ENCODE results near the gene LCN15.
A peak's percentile ranks its signal among the peaks of the same experiment; 100 is the strongest.

LCN15 gene

GRCh38 chr9:136725612-136726011 lies 38.7 kb downstream of the LCN15 start:
- ATAC-seq (ENCODE audit: low read depth) (no peak), DNase-seq (ENCODE audit: low spot score in 2 of 2) (no peak)
- peaks cover 19% of the 10 kb centered on the region for H3K36me3 Mint-ChIP-seq
- no peaks in the 10 kb centered on the region for H3K27me3 Mint-ChIP-seq
- no peak overlapping the region for H3K27ac Mint-ChIP-seq
- H3K9me3 Mint-ChIP-seq, result no peaks in the 10 kb centered on the region
- peak overlapping the region; percentile 21 for H3K4me3 Mint-ChIP-seq
- peaks cover 15% of the 10 kb centered on the region for H3K4me1 Mint-ChIP-seq

- H3K36me3 Mint-ChIP-seq, result peaks cover 20% of the 10 kb centered on the region
- H3K9me3 Mint-ChIP-seq, result no peaks in the 10 kb centered on the region
- H3K27me3 Mint-ChIP-seq, result no peaks in the 10 kb centered on the region
- ATAC-seq (ENCODE audit: low read depth) (no peak), DNase-seq (ENCODE audit: low spot score in 2 of 2) (no peak)
- H3K4me3 Mint-ChIP-seq, result no peak overlapping the region
- no peak overlapping the region for H3K27ac Mint-ChIP-seq
- H3K4me1 Mint-ChIP-seq, result peaks cover 17% of the 10 kb centered on the region
Measured at GRCh38 chr9:136724772-136725171, 39.5 kb downstream of the LCN15 start.

DNA sequence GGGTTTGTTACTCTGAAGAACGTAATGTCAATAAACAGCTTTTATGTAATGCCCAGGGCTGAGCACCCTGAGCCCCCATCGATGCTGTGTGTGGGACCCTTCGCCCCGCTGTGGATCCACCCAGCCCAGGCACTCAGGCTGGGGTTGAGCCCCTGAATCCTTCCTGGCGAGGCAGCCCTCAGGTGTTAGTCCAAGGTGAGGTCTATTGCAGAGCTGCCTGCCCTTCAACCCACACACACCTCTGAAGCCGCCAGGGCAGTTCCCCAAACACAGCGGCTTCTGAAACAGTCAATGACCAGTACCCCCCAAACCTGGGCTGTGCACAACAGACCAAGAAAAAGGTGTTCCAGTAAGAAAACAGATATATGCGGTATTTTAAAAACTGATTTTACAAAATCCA lies 40.3 kb downstream of the LCN15 start:
- ATAC-seq (ENCODE audit: low read depth), result no peak
- no peaks in the 10 kb centered on the region for H3K27me3 Mint-ChIP-seq
- DNase-seq (ENCODE audit: low spot score in 2 of 2), result no peak
- no peak overlapping the region for H3K27ac Mint-ChIP-seq
- H3K36me3 Mint-ChIP-seq, result peaks cover 20% of the 10 kb centered on the region
- peaks cover 18% of the 10 kb centered on the region for H3K4me1 Mint-ChIP-seq
- H3K9me3 Mint-ChIP-seq, result no peaks in the 10 kb centered on the region
- H3K4me3 Mint-ChIP-seq, result no peak overlapping the region

DNA sequence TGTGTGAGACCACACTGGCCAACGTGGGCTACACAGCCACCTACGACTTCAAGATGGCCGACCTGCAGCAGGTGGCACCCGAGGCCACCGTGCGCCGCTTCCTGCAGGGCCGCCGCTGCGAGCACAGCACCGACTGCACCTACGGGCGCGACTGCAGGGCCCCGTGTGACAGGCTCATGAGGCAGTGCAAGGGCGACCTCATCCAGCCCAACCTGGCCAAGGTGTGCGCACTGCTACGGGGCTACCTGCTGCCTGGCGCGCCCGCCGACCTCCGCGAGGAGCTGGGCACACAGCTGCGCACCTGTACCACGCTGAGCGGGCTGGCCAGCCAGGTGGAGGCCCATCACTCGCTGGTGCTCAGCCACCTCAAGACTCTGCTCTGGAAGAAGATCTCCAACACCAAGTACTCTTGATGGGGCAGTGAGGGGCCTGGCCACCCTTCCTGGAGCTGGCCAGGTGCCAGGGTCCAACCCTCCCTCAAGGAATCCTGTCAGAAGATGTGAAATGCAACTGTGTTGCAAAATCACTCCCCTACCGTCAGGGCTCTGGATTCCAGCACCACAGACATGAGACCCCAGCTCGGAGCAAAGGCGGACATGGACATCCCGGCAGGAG lies 40.8 kb downstream of the LCN15 start:
- H3K27me3 Mint-ChIP-seq, result no peaks in the 10 kb centered on the region
- no peak overlapping the region for H3K27ac Mint-ChIP-seq
- peaks cover 20% of the 10 kb centered on the region for H3K4me1 Mint-ChIP-seq
- ATAC-seq (ENCODE audit: low read depth), result no peak
- peaks cover 20% of the 10 kb centered on the region for H3K36me3 Mint-ChIP-seq
- no peak overlapping the region for H3K4me3 Mint-ChIP-seq
- H3K9me3 Mint-ChIP-seq, result no peaks in the 10 kb centered on the region
- no peak for DNase-seq (ENCODE audit: low spot score in 2 of 2)

- Mint-ChIP-seq H3K4me1 (peaks cover 22% of the 10 kb centered on the region), H3K27ac (no peak overlapping the region), H3K4me3 (no peak overlapping the region), H3K27me3 (no peaks in the 10 kb centered on the region), H3K9me3 (no peaks in the 10 kb centered on the region), H3K36me3 (peaks cover 20% of the 10 kb centered on the region)
- ATAC-seq (ENCODE audit: low read depth) (no peak), DNase-seq (ENCODE audit: low spot score in 2 of 2) (no peak)
Measured at GRCh38 chr9:136722969-136723356, 41.4 kb downstream of the LCN15 start.

GRCh38 chr9:136722093-136722968 lies 42.0 kb downstream of the LCN15 start:
- ATAC-seq (ENCODE audit: low read depth) (no peak), DNase-seq (ENCODE audit: low spot score in 2 of 2) (no peak)
- Mint-ChIP-seq H3K9me3 (no peaks in the 10 kb centered on the region), H3K27me3 (no peaks in the 10 kb centered on the region), H3K36me3 (peaks cover 20% of the 10 kb centered on the region), H3K4me1 (peaks cover 22% of the 10 kb centered on the region), H3K27ac (no peak overlapping the region), H3K4me3 (no peak overlapping the region)

DNA sequence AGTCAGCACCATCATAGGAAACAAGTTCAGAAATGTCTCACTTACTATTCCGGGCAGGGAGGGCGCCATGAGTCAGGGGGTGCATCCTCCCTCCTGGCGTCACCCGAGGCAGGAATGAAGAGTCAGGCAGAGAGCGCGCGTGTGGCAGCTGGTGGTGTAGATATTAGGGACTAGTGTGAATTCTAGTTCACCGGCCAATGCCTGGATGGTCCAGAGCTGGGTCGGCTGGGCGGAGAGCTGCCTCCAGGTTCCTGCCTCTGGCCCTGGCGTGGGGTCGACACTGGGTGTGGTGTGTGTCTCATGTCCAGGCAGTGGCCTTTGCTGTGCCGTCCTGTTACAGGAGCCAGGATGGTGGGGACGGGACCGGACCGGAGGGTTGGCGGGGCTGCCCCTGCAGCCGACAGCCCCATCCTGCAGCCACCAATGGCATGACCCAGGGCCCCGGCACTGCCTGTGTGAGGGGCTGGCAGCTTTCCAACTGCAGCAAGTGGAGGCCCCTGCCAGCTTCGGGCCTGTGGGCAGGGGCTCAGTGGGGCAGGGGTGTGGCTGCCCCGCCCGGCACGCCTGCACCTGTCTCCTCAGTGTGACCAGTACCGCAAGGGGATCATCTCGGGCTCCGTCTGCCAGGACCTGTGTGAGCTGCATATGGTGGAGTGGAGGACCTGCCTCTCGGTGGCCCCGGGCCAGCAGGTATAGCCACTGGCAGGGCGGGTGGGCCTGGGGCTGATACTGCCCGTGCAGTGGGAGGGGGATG lies 42.8 kb downstream of the LCN15 start:
- Mint-ChIP-seq H3K4me1 (peaks cover 18% of the 10 kb centered on the region), H3K36me3 (peaks cover 20% of the 10 kb centered on the region), H3K4me3 (no peak overlapping the region), H3K9me3 (no peaks in the 10 kb centered on the region), H3K27ac (peak overlapping the region; percentile 31), H3K27me3 (peaks cover 1% of the 10 kb centered on the region)
- ATAC-seq (ENCODE audit: low read depth) (no peak), DNase-seq (ENCODE audit: low spot score in 2 of 2) (no peak)

DNA sequence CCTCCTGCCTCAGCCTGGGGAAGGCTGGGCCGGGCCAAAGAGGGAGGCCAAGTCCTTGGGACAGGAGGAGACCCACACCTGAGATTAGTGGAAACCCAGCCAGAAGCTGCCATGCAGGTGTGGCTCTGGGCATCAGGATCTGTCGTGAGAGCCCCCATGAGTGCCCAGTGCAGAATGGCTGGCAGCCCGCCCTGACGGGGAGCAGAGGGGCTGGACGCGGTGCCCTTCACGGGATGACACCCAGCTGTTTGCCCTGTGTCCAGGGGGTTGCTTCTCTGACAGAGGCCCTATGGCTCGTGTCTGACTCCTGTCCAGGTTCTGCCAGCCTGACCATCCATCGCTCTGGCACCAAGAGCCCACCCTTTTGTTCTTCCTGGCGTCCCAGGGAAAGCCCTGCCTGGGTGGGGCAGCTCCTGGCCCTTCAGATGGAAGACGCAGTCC lies 43.4 kb downstream of the LCN15 start:
- Mint-ChIP-seq H3K27me3 (peaks cover 3% of the 10 kb centered on the region), H3K36me3 (peaks cover 17% of the 10 kb centered on the region), H3K9me3 (no peaks in the 10 kb centered on the region), H3K4me1 (peaks cover 16% of the 10 kb centered on the region), H3K27ac (peak overlapping the region; percentile 31), H3K4me3 (no peak overlapping the region)
- ATAC-seq (ENCODE audit: low read depth) (no peak), DNase-seq (ENCODE audit: low spot score in 2 of 2) (no peak)

DNA sequence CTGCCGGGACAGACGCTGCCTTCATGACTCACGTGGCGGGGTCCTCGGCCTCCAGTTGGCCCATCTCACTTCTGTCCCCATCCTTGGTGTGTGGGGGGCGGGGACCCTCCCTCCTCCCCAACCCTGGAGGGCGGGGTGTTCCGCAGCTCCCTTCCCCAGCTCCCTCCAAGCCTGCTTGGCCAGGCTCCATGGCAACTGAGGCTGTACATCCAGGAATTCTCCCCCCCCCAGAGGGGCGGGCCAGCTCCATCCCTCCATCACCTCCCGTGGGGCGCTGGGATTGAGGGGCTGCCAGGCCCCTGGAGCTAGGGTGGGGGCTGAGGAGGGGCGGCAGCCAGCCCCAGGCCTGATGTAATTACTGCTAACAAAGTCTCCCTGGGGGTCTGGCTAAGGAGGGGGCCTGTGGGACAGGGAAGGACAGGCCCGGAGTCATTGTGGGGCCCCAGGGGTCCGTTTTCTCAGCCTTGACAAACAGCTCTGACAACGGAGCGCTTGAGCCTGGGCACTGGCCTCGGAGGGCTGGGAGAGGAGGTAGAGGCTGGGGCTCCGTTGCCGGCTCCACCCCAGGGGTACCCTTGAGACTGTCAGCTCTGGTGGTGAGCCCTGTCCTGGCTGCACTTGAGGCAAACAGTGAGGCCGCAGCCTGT lies 43.9 kb downstream of the LCN15 start:
- Mint-ChIP-seq H3K36me3 (peaks cover 16% of the 10 kb centered on the region), H3K27me3 (peaks cover 5% of the 10 kb centered on the region), H3K9me3 (no peaks in the 10 kb centered on the region), H3K27ac (no peak overlapping the region), H3K4me1 (peaks cover 16% of the 10 kb centered on the region), H3K4me3 (no peak overlapping the region)
- ATAC-seq (ENCODE audit: low read depth), result no peak
- no peak for DNase-seq (ENCODE audit: low spot score in 2 of 2)

DNA sequence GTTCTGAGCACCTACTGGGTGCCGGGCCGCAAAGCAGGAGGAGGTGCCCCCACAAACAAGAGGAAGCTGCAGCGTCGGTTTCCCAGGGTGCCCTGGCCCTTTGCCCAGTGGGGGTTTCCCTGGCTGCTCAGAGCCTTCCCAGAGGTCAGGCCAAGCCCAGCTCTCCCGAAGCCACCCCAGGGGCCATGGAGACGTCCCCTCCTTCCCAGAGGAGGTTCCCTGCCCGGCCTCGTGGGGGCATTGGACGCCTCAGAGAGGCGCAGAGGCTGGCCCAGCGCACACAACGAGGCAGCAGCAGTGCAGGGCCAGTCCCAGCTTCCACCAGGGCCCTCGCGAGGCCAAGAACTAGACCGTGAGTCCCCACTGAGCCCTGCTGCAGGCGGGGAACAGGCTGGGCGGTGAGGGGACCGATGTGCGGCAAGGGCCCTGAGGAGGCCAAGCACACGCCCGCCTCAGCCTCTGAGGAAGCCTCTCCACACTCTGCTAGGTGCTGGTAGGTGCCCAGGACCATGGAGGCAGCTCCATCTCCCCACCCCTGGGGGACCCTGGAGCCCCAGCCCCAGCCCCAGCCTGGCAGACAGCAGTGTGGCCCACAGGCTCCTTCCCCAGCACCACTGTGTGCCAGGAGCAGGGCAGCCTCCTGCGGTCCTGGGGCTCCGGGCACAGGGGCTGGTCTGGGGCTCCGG lies 45.0 kb downstream of the LCN15 start:
- ATAC-seq (ENCODE audit: low read depth) (peak; percentile 77), DNase-seq (ENCODE audit: low spot score in 2 of 2) (no peak)
- Mint-ChIP-seq H3K4me1 (peaks cover 18% of the 10 kb centered on the region), H3K9me3 (no peaks in the 10 kb centered on the region), H3K27me3 (peaks cover 6% of the 10 kb centered on the region), H3K36me3 (peaks cover 14% of the 10 kb centered on the region), H3K27ac (peak overlapping the region; percentile 24), H3K4me3 (peak overlapping the region; percentile 61)

GRCh38 chr9:136718345-136719194 lies 45.7 kb downstream of the LCN15 start:
- Mint-ChIP-seq H3K27me3 (peaks cover 9% of the 10 kb centered on the region), H3K9me3 (no peaks in the 10 kb centered on the region), H3K4me1 (peaks cover 20% of the 10 kb centered on the region), H3K27ac (no peak overlapping the region), H3K36me3 (peaks cover 8% of the 10 kb centered on the region), H3K4me3 (no peak overlapping the region)
- ATAC-seq (ENCODE audit: low read depth), result no peak
- DNase-seq (ENCODE audit: low spot score in 2 of 2), result no peak

GRCh38 chr9:136717399-136717798 lies 46.9 kb downstream of the LCN15 start:
- no peak overlapping the region for H3K4me3 Mint-ChIP-seq
- peaks cover 4% of the 10 kb centered on the region for H3K36me3 Mint-ChIP-seq
- H3K9me3 Mint-ChIP-seq, result no peaks in the 10 kb centered on the region
- no peak for DNase-seq (ENCODE audit: low spot score in 2 of 2)
- H3K4me1 Mint-ChIP-seq, result peaks cover 20% of the 10 kb centered on the region
- H3K27me3 Mint-ChIP-seq, result peaks cover 12% of the 10 kb centered on the region
- ATAC-seq (ENCODE audit: low read depth), result no peak
- no peak overlapping the region for H3K27ac Mint-ChIP-seq

DNA sequence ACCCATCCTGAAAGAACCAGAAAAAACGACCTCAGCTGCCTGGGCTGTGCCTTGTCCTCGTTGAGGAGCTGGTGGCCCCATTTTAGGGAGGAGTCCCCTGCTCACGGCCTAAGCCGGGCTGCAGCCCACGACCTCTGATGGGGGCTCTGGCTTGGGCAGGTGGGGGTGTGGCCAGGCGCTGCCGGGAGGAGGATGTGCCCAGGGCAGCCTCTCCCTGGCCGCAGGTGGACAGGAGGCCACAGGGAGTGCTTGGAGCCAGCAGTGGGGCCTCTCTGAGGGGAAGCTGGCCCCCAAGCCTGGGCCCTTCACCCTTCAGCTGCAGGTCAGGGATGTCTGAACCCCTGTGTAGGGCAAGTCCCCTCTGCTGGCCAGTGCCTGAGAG lies 49.4 kb downstream of the LCN15 start:
- no peak overlapping the region for H3K4me3 Mint-ChIP-seq
- peaks cover 20% of the 10 kb centered on the region for H3K4me1 Mint-ChIP-seq
- no peak for ATAC-seq (ENCODE audit: low read depth)
- no peaks in the 10 kb centered on the region for H3K9me3 Mint-ChIP-seq
- no peak for DNase-seq (ENCODE audit: low spot score in 2 of 2)
- no peaks in the 10 kb centered on the region for H3K36me3 Mint-ChIP-seq
- peaks cover 21% of the 10 kb centered on the region for H3K27me3 Mint-ChIP-seq
- no peak overlapping the region for H3K27ac Mint-ChIP-seq
